ENCODE results near the gene LPAR1. TPM values are rescaled to one million over a fixed set of nuclear protein-coding genes. Genes with fewer than 3 reads are reported as not detected.

LPAR1 gene
- total RNA-seq, 4 donors from 2014 or later: 25.1 to 93.0 (median 64.8) TPM

- DNase-seq (ENCODE audit: low spot score): no peak
- TF ChIP-seq CTCF (IDR thresholded peaks at IDR 0.05): no peak
- ATAC-seq (ENCODE audit: low FRiP score): no peak
These were observed 145.6 kb downstream of the LPAR1 start for GRCh38 chr9:110892689-110893088.

DNA sequence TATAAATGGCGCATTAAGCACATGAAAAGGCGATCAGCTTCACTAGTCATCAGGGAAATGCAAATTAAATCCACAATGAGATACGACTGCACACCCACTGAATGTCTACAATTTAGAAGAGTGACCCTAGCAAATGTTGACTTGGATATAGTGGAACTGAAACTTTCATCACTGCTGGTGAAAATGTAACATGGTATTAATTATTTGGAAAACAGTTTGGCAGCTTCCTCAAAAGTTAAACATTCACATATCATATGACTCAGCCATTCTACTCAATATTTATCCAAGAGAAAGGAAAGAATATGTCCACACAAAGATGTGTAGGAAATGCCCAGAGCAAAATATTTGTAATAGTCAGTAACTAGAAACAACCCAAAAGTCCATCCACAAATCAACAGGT lies 146.5 kb downstream of the LPAR1 start:
- DNase-seq (ENCODE audit: low spot score): no peak
- no peak for TF ChIP-seq CTCF (IDR thresholded peaks at IDR 0.05)
- ATAC-seq (ENCODE audit: low FRiP score): no peak

GRCh38 chr9:110890416-110890815 lies 147.9 kb downstream of the LPAR1 start:
- TF ChIP-seq CTCF (IDR thresholded peaks at IDR 0.05): no peak
- ATAC-seq (ENCODE audit: low FRiP score) (no peak), DNase-seq (ENCODE audit: low spot score) (no peak)

GRCh38 chr9:110887276-110887675 lies 151.0 kb downstream of the LPAR1 start:
- ATAC-seq (ENCODE audit: low FRiP score) (no peak), DNase-seq (ENCODE audit: low spot score) (no peak)
- TF ChIP-seq CTCF (IDR thresholded peaks at IDR 0.05): no peak

- ATAC-seq (ENCODE audit: low FRiP score): peak; percentile 52
- DNase-seq (ENCODE audit: low spot score): no peak
- no peak for TF ChIP-seq CTCF (IDR thresholded peaks at IDR 0.05)
These were observed 151.4 kb downstream of the LPAR1 start for GRCh38 chr9:110886832-110887231.

- no peak for ATAC-seq (ENCODE audit: low FRiP score)
- DNase-seq (ENCODE audit: low spot score): no peak
- no peak for TF ChIP-seq CTCF (IDR thresholded peaks at IDR 0.05)
These were observed 158.1 kb downstream of the LPAR1 start for GRCh38 chr9:110880189-110880588.

GRCh38 chr9:110877374-110877773 lies 160.9 kb downstream of the LPAR1 start:
- no peak for ATAC-seq (ENCODE audit: low FRiP score)
- TF ChIP-seq CTCF (IDR thresholded peaks at IDR 0.05): no peak
- DNase-seq (ENCODE audit: low spot score): no peak
